H1 (cell line): ENCODE measurements around the gene VIT.

Experiments used
- ASH2L ChIP-seq: fragments of 200-600, 300-600 bp; sonication (generic); IDR thresholded peaks from one replicate; pipeline ENCODE4 v1.7.1; 2017; ENCODE audit warnings: low read length
- CEBPB ChIP-seq: IDR thresholded peaks from 2 replicates; pipeline ENCODE4 v1.6.1; 2012; ENCODE audit warnings: low read depth, low read length
- EZH2 ChIP-seq: fragments of 200-600 bp; sonication (generic); IDR thresholded peaks from 2 replicates; pipeline ENCODE4 v1.7.1; 2012; ENCODE audit warnings: low read depth, mild to moderate bottlenecking, moderate library complexity, low read length, inconsistent platforms; ENCODE audit not compliant: severe bottlenecking
- MAFK ChIP-seq: IDR thresholded peaks from 2 replicates; pipeline ENCODE4 v1.6.1; 2012; ENCODE audit warnings: low read depth, mild to moderate bottlenecking, improper control_type of control experiment, low read length
- POLR2A ChIP-seq, 2 experiments: IDR thresholded peaks; 1 replicate in 1 of 2; 2 replicates in 1 of 2; pipeline ENCODE4 v1.6.1; 2011; ENCODE audit warnings: low read depth in 2 of 2, low read length in 2 of 2, mild to moderate bottlenecking in 2 of 2; ENCODE audit errors: control extremely low read depth in 1 of 2
- POLR2AphosphoS5 ChIP-seq: IDR thresholded peaks from 2 replicates; pipeline ENCODE4 v1.6.1; 2011; ENCODE audit warnings: low read depth, low read length
- RAD21 ChIP-seq, 2 experiments: IDR thresholded peaks in 1 of 2; conservative IDR thresholded peaks in 1 of 2; 2 replicates each; pipeline ENCODE4 v1.6.1; 2011; ENCODE audit warnings: low read depth in 2 of 2, low read length in 2 of 2, improper control_type of control experiment in 1 of 2, inconsistent platforms in 1 of 2, mild to moderate bottlenecking in 1 of 2, moderate library complexity in 1 of 2
- SRF ChIP-seq: IDR thresholded peaks from 2 replicates; pipeline ENCODE4 v1.6.1; 2011; ENCODE audit warnings: mild to moderate bottlenecking, low read depth, low read length, moderate library complexity
- TF ChIP-seq, protein P1 (sequence below): IDR thresholded peaks from 2 replicates; pipeline ENCODE4 v1.6.1; 2012; ENCODE audit warnings: low read length, inconsistent platforms
- TF ChIP-seq, protein P2 (sequence below), 3 experiments: IDR thresholded peaks; 1 replicate in 2 of 3; 2 replicates in 1 of 3; pipeline versions ENCODE4 v1.5.1 to v1.6.1; 2011; ENCODE audit warnings: low read length in 3 of 3, mild to moderate bottlenecking in 3 of 3, inconsistent platforms in 2 of 3, low read depth in 1 of 3, moderate library complexity in 1 of 3; ENCODE audit not compliant: insufficient read depth in 1 of 3; ENCODE audit errors: control extremely low read depth in 1 of 3
- TF ChIP-seq, protein P3 (sequence below): IDR thresholded peaks from 2 replicates; pipeline ENCODE4 v1.6.1; 2012; ENCODE audit warnings: inconsistent platforms

DNA sequence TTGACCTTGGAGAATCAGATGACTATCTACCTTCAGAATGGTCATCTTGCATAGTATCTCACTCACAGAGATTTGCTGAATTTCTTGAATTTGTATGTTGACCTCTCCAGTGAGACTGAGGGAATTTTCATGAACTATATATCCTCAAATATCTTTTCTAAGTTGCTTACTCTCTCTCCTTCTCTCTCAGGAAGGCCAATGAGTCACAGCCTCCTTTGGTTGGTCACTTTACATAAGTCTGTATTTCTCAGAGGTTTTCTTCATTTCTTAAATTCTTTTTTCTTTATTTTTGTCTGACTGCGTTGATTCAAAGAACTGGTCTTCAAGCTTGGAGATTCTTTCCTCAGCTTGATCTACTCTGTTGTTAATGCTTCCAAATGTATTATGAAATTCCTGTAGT lies 51.7 kb downstream of the VIT start:
- no peak for TF ChIP-seq SRF
- no peak for TF ChIP-seq EZH2
- TF ChIP-seq, protein P1, sequence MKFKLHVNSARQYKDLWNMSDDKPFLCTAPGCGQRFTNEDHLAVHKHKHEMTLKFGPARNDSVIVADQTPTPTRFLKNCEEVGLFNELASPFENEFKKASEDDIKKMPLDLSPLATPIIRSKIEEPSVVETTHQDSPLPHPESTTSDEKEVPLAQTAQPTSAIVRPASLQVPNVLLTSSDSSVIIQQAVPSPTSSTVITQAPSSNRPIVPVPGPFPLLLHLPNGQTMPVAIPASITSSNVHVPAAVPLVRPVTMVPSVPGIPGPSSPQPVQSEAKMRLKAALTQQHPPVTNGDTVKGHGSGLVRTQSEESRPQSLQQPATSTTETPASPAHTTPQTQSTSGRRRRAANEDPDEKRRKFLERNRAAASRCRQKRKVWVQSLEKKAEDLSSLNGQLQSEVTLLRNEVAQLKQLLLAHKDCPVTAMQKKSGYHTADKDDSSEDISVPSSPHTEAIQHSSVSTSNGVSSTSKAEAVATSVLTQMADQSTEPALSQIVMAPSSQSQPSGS: no peak
- no peak for TF ChIP-seq ASH2L
- no peak for TF ChIP-seq POLR2A (IDR thresholded peaks at IDR 0.05; ENCODE audit: control extremely low read depth in 1 of 2, low read depth in 2 of 2, low read length in 2 of 2)
- TF ChIP-seq RAD21 (IDR thresholded peaks at IDR 0.05 in 1 of 2, conservative IDR thresholded peaks at IDR 0.05 in 1 of 2; ENCODE audit: low read depth in 2 of 2, low read length in 2 of 2): no peak
- no peak for TF ChIP-seq POLR2AphosphoS5
- no peak for TF ChIP-seq MAFK
- no peak for TF ChIP-seq CEBPB
- TF ChIP-seq, protein P2, sequence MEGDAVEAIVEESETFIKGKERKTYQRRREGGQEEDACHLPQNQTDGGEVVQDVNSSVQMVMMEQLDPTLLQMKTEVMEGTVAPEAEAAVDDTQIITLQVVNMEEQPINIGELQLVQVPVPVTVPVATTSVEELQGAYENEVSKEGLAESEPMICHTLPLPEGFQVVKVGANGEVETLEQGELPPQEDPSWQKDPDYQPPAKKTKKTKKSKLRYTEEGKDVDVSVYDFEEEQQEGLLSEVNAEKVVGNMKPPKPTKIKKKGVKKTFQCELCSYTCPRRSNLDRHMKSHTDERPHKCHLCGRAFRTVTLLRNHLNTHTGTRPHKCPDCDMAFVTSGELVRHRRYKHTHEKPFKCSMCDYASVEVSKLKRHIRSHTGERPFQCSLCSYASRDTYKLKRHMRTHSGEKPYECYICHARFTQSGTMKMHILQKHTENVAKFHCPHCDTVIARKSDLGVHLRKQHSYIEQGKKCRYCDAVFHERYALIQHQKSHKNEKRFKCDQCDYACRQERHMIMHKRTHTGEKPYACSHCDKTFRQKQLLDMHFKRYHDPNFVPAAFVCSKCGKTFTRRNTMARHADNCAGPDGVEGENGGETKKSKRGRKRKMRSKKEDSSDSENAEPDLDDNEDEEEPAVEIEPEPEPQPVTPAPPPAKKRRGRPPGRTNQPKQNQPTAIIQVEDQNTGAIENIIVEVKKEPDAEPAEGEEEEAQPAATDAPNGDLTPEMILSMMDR (IDR thresholded peaks at IDR 0.05; ENCODE audit: control extremely low read depth in 1 of 3, insufficient read depth in 1 of 3, low read depth in 1 of 3, low read length in 3 of 3): no peak
- TF ChIP-seq, protein P3, sequence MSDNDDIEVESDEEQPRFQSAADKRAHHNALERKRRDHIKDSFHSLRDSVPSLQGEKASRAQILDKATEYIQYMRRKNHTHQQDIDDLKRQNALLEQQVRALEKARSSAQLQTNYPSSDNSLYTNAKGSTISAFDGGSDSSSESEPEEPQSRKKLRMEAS: no peak
